ENCODE measurements around the gene CDC42BPA.

GRCh38 chr1:227304665-227305064 lies 13.6 kb downstream of the CDC42BPA start:
- TF ChIP-seq CTCF (IDR thresholded peaks at IDR 0.05) (no peak), ZFX (IDR thresholded peaks at IDR 0.05; ENCODE audit: borderline replicate concordance) (no peak)

Data from 22Rv1 (cell line).